ENCODE data around the gene ETS2. TPM values are rescaled to one million over a fixed set of nuclear protein-coding genes. Genes with fewer than 3 reads are reported as not detected.

The ETS2 gene
- total and polyA plus RNA-seq, 2 experiments from 2014 or later, result 19.5 to 36.8 TPM

- Histone ChIP-seq H3K4me1 (ENCODE audit: insufficient read depth) (peaks cover 20% of the 10 kb centered on the region), H2AFZ (no peak overlapping the region), H3K27ac (ENCODE audit: low read depth) (no peak overlapping the region), H4K20me1 (replicated peaks; ENCODE audit: insufficient read depth) (no peaks in the 10 kb centered on the region), H3K9me2 (ENCODE audit: insufficient read depth) (peaks cover 7% of the 10 kb centered on the region; the same call in 1 of the 2 replicates), H3F3A (replicated peaks; ENCODE audit: low read depth) (no peaks in the 10 kb centered on the region), H3K4me3 (no peak overlapping the region), H3K4me2 (0 out of 2 replicates have a peak overlapping the region, but pooled peaks have one; percentile 9), H3K27me3 (ENCODE audit: insufficient read depth) (no peaks in the 10 kb centered on the region), H3K79me2 (replicated peaks; ENCODE audit: insufficient read depth) (no peaks in the 10 kb centered on the region), H3K36me3 (ENCODE audit: insufficient read depth) (peaks cover 10% of the 10 kb centered on the region; the same call in 1 of the 2 replicates)
- H3K27ac Mint-ChIP-seq, result no peak overlapping the region
- ATAC-seq, result no peak
- peaks cover 9% of the 10 kb centered on the region for H3K36me3 Mint-ChIP-seq (ENCODE audit: low read depth)
- peaks cover 24% of the 10 kb centered on the region for H3K4me1 Mint-ChIP-seq
- no peak for DNase-seq (ENCODE audit: low spot score)
- H3K9me3 Mint-ChIP-seq, result peaks cover 12% of the 10 kb centered on the region
- no peak for TF ChIP-seq EZH2 (IDR thresholded peaks at IDR 0.05; ENCODE audit: low read depth, unreplicated experiment)
- no peaks in the 10 kb centered on the region for H3K27me3 Mint-ChIP-seq (ENCODE audit: insufficient read depth, low read depth, poor library complexity)
- no peak overlapping the region for H3K4me3 Mint-ChIP-seq
These were observed 18.7 kb upstream of the ETS2 start for GRCh38 chr21:38787016-38787415.

DNA sequence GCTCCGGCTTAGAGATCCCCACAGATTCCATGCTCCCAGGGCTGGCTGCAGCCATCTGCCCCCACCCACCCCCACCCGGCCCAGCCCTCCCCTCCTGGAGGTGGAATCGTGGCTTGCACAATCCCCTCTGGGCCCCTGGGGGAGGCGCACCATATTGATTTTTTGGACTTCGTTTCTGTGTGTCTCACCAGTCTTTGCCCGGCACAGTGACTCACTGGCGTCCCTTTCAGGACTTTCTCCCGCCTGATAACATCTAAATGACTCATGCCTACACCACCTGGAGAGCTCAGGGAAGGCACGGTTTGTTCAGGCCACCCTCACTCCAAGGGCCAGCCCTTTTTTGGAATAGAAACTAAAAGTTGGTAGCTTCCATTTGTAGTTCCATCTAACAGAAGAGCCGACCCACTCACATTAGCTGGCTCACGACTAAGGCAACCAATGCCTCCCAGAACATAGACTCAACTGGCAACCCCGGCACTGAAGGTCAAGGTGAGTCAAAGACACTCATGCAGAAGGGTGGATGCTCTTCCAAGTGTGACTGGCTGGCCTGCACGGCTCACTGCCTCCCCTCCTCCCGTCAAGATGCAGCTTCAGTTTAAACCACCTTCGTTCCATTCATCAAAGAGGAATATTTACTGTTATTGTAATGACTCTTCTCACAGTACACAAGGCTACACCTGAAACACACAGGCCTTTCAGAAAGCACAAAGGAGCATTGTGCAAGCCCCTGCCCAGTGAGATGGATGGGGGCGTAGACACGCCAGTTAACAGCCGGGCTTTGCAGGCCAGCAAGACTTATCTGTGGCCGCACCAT, 18.1 kb upstream of the ETS2 start:
- no peak overlapping the region for H3K27ac ChIP-seq (ENCODE audit: low read depth)
- Mint-ChIP-seq H3K4me1 (peaks cover 24% of the 10 kb centered on the region), H3K9me3 (peaks cover 5% of the 10 kb centered on the region), H3K27ac (no peak overlapping the region), H3K4me3 (no peak overlapping the region), H3K36me3 (ENCODE audit: low read depth) (peaks cover 5% of the 10 kb centered on the region; the same call in 2 of the 3 replicates), H3K27me3 (ENCODE audit: insufficient read depth, low read depth, poor library complexity) (no peaks in the 10 kb centered on the region)
- ATAC-seq, result peak; percentile 72
- peak; percentile 37 for DNase-seq (ENCODE audit: low spot score)
- H3K79me2 ChIP-seq (replicated peaks; ENCODE audit: insufficient read depth), result no peaks in the 10 kb centered on the region
- H4K20me1 ChIP-seq (replicated peaks; ENCODE audit: insufficient read depth), result no peaks in the 10 kb centered on the region
- H3K4me3 ChIP-seq, result no peak overlapping the region
- no peak overlapping the region for H3K4me2 ChIP-seq
- H2AFZ ChIP-seq, result no peak overlapping the region
- peaks cover 7% of the 10 kb centered on the region; the same call in 1 of the 2 replicates for H3K9me2 ChIP-seq (ENCODE audit: insufficient read depth)
- H3K27me3 ChIP-seq (ENCODE audit: insufficient read depth), result no peaks in the 10 kb centered on the region
- peaks cover 7% of the 10 kb centered on the region; the same call in 1 of the 2 replicates for H3K36me3 ChIP-seq (ENCODE audit: insufficient read depth)
- H3K4me1 ChIP-seq (ENCODE audit: insufficient read depth), result peaks cover 20% of the 10 kb centered on the region
- no peaks in the 10 kb centered on the region for H3F3A ChIP-seq (replicated peaks; ENCODE audit: low read depth)
- TF ChIP-seq EZH2phosphoT487 (IDR thresholded peaks at IDR 0.05; ENCODE audit: unreplicated experiment) (no peak), CREB1 (CRISPR knock-in tag; IDR thresholded peaks at IDR 0.05; ENCODE audit: low read depth) (no peak), POLR2AphosphoS5 (IDR thresholded peaks at IDR 0.05; ENCODE audit: low read depth) (no peak), ZNF462 (CRISPR knock-in tag; IDR thresholded peaks at IDR 0.05) (no peak), ZNF331 (CRISPR knock-in tag; IDR thresholded peaks at IDR 0.05; ENCODE audit: low read depth) (no peak), CTCF (conservative IDR thresholded peaks at IDR 0.05; ENCODE audit: low read depth in 2 of 2) (no peak), STAT1 (IDR thresholded peaks at IDR 0.05; ENCODE audit: unreplicated experiment) (no peak), JUNB (IDR thresholded peaks at IDR 0.05; ENCODE audit: unreplicated experiment) (no peak), ZNF114 (CRISPR knock-in tag; IDR thresholded peaks at IDR 0.05) (no peak), NANOG (IDR thresholded peaks at IDR 0.05; ENCODE audit: borderline replicate concordance) (no peak), EZH2 (IDR thresholded peaks at IDR 0.05; ENCODE audit: low read depth, unreplicated experiment) (no peak)
- TF ChIP-seq, protein P1, sequence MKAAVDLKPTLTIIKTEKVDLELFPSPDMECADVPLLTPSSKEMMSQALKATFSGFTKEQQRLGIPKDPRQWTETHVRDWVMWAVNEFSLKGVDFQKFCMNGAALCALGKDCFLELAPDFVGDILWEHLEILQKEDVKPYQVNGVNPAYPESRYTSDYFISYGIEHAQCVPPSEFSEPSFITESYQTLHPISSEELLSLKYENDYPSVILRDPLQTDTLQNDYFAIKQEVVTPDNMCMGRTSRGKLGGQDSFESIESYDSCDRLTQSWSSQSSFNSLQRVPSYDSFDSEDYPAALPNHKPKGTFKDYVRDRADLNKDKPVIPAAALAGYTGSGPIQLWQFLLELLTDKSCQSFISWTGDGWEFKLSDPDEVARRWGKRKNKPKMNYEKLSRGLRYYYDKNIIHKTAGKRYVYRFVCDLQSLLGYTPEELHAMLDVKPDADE (IDR thresholded peaks at IDR 0.05), result no peak

All from GM23338 (cell line).